Measurements from ENCODE around the gene YTHDC2.

YTHDC2 gene

DNA sequence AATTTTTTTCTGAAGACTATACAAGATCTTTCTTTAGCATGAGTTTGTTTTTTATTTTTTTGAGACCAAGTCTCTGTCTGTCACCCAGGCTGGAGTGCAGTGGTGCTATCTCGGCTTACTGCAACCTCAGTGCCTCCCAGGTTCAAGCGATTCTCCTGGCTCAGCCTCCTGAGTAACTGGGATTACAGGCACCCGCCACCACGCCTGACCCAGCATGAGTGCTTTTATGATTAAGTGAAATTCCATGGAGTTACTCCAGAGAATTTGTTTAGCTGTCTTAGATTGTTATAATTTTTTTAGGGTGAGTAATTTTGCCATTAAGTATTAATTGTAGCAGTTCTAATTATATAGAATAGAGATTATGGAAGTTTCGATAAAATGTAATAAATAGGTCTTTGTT is 14.3 kb downstream of the YTHDC2 start:
- DNase-seq (ENCODE audit: low read depth) = no peak
- H3K4me3 ChIP-seq (replicated peaks; ENCODE audit: low read depth, low read length) = no peak overlapping the region
- TF ChIP-seq, protein P1, sequence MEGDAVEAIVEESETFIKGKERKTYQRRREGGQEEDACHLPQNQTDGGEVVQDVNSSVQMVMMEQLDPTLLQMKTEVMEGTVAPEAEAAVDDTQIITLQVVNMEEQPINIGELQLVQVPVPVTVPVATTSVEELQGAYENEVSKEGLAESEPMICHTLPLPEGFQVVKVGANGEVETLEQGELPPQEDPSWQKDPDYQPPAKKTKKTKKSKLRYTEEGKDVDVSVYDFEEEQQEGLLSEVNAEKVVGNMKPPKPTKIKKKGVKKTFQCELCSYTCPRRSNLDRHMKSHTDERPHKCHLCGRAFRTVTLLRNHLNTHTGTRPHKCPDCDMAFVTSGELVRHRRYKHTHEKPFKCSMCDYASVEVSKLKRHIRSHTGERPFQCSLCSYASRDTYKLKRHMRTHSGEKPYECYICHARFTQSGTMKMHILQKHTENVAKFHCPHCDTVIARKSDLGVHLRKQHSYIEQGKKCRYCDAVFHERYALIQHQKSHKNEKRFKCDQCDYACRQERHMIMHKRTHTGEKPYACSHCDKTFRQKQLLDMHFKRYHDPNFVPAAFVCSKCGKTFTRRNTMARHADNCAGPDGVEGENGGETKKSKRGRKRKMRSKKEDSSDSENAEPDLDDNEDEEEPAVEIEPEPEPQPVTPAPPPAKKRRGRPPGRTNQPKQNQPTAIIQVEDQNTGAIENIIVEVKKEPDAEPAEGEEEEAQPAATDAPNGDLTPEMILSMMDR (IDR thresholded peaks at IDR 0.05; ENCODE audit: low read length, missing control alignments) = no peak

DNA sequence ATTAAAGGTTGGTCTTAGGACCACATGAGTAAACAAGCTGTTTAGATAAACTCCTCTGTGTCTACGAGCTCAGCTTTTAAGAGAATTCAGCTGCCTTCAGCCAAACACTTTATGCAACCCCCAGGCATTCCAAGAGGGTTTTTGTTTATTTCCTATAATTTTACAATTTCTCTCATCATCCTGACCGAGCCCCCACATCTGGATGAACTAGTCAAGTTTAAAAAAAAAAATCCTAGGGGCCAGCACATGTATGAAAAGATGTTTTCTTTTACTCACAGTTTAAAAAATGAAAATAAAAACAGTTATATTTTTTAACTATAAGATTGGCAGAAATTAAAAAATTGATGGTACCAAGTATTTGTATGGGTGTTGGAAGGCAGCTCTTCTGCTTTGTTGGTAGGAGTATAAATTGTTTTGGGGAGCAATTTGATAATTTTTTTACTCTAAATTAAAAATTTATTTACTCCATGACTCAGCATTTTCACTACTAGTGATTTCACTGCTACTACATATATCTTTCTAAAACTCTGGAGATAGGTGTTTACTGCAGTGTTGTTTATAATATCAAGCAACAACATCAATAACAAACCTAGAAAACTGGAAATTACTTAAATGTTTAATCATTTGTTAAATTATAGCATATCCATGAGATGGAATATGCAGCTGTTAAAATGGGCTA is 18.1 kb downstream of the YTHDC2 start:
- TF ChIP-seq, protein P1 (IDR thresholded peaks at IDR 0.05; ENCODE audit: low read length, missing control alignments) = no peak
- DNase-seq (ENCODE audit: low read depth) = no peak
- no peak overlapping the region for H3K4me3 ChIP-seq (replicated peaks; ENCODE audit: low read depth, low read length)

GRCh38 chr5:113538313-113538712 is 24.8 kb downstream of the YTHDC2 start:
- no peak for DNase-seq (ENCODE audit: low read depth)
- TF ChIP-seq, protein P1 (IDR thresholded peaks at IDR 0.05; ENCODE audit: low read length, missing control alignments) = no peak
- H3K4me3 ChIP-seq (replicated peaks; ENCODE audit: low read depth, low read length) = no peak overlapping the region

DNA sequence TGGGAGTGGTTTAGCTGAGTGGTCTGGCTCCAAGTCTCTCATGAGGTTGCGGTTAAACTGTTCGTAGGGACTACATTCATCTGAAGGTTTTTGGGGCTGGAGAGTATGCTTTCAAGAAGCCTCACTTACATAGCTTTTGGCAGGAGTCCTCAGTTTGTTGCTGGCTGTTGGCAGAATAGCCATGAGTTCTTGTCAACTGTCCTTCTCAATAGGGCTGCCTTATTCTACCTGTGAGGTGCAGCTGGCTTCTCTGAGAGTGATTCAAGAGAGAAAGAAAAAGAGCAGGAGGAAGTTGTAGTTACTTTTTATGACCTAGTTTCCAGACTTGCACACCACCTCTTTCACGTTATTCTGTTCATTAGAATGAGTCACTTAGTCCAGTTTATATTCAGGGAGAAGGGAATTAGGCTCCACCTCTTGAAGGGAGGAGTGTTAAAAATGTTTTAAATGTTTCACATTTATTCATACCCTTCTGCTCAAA is 33.2 kb downstream of the YTHDC2 start:
- TF ChIP-seq, protein P1 (IDR thresholded peaks at IDR 0.05; ENCODE audit: low read length, missing control alignments) = no peak
- no peak overlapping the region for H3K4me3 ChIP-seq (replicated peaks; ENCODE audit: low read depth, low read length)
- DNase-seq (ENCODE audit: low read depth) = peak; percentile 39

DNA sequence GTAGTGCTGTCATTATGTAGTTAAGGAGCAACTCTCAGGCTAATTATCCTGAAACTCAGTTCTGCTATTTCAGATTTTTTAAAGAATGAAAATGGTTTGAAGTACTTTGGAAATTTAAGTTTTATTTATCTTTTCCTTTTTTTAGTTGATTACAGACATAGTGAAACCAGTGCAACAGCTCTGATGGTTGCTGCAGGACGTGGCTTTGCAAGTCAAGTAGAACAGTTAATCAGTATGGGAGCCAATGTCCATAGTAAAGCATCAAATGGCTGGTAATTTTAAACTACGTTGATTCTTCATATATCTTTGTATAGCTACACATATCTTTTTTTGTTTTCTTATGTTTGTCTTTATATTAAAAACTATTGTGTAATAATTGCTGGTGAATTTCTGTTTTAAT is 34.9 kb downstream of the YTHDC2 start:
- no peak for DNase-seq (ENCODE audit: low read depth)
- TF ChIP-seq, protein P1 (IDR thresholded peaks at IDR 0.05; ENCODE audit: low read length, missing control alignments) = no peak
- H3K4me3 ChIP-seq (replicated peaks; ENCODE audit: low read depth, low read length) = no peak overlapping the region

DNA sequence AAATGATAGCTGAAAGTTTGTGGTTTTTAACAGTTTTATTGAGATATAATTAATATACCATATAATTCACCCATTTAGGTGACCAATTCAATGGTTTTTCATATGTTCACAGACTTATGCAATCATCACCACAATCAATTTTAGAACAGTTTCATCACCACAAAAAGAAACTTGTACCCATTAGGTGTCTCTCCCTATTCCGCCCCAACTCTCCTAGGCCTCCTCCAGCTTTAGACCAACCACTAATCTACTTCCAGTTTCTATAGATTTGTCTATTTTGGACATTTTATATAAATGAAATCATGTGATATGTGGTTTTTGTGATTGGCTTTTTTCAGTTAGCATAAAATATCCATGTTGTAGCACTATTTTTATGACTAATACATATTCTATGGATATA is 38.6 kb downstream of the YTHDC2 start:
- TF ChIP-seq, protein P1 (IDR thresholded peaks at IDR 0.05; ENCODE audit: low read length, missing control alignments) = no peak
- no peak overlapping the region for H3K4me3 ChIP-seq (replicated peaks; ENCODE audit: low read depth, low read length)
- DNase-seq (ENCODE audit: low read depth) = no peak

DNA sequence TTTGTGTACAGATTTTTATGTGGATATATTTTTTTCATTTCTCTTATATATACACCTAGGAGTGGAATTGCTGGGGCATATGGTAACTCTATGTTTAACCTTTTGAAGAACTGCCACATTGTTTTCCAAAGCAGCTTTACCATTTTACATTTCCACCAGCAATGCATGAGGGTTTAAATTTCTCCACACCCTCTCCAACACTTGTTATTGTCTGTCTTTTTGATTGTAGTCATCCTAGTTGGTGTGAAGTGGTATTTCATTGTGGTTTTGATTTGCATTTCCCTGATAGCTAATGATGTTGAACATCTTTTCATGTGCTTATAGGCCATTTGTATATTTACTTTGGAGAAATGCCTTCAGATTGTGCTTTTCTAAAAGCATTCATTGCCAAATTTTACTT is 39.1 kb downstream of the YTHDC2 start:
- DNase-seq (ENCODE audit: low read depth) = no peak
- no peak overlapping the region for H3K4me3 ChIP-seq (replicated peaks; ENCODE audit: low read depth, low read length)
- TF ChIP-seq, protein P1 (IDR thresholded peaks at IDR 0.05; ENCODE audit: low read length, missing control alignments) = no peak
